WI38 (cell line): Measurements from ENCODE around the gene UBE2E2.

Experiments used
- H3K4me3 ChIP-seq: 2 replicates; pipeline ENCODE4 v1.5.1; 2011; ENCODE audit warnings: low read depth, mild to moderate bottlenecking, control low read depth, low read length
- TF ChIP-seq, protein P1 (sequence below): IDR thresholded peaks from 2 replicates; pipeline ENCODE4 v1.5.1; 2012; ENCODE audit warnings: low read depth, mild to moderate bottlenecking, control low read depth, low read length

Gene UBE2E2

DNA sequence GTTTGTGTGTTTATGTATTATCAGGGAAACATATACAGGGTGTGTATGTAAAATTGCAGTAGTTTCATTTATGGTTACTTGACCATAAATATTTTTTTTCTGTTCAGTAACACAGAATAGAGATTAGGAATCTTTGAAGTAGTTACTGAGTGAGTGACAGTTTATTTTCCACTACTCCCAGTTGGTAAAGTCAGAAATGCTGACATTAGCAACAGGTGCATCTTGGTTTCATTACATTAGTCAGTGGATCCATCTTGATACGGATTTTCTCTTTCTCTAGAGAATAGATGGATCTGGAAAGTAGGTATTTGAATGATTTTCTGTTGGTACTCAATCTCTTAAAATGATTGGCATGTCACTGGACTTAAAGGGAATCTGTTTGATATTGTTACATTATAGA is 6.0 kb downstream of the UBE2E2 start:
- TF ChIP-seq, protein P1, sequence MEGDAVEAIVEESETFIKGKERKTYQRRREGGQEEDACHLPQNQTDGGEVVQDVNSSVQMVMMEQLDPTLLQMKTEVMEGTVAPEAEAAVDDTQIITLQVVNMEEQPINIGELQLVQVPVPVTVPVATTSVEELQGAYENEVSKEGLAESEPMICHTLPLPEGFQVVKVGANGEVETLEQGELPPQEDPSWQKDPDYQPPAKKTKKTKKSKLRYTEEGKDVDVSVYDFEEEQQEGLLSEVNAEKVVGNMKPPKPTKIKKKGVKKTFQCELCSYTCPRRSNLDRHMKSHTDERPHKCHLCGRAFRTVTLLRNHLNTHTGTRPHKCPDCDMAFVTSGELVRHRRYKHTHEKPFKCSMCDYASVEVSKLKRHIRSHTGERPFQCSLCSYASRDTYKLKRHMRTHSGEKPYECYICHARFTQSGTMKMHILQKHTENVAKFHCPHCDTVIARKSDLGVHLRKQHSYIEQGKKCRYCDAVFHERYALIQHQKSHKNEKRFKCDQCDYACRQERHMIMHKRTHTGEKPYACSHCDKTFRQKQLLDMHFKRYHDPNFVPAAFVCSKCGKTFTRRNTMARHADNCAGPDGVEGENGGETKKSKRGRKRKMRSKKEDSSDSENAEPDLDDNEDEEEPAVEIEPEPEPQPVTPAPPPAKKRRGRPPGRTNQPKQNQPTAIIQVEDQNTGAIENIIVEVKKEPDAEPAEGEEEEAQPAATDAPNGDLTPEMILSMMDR, result no peak
- H3K4me3 ChIP-seq, result no peak overlapping the region

DNA sequence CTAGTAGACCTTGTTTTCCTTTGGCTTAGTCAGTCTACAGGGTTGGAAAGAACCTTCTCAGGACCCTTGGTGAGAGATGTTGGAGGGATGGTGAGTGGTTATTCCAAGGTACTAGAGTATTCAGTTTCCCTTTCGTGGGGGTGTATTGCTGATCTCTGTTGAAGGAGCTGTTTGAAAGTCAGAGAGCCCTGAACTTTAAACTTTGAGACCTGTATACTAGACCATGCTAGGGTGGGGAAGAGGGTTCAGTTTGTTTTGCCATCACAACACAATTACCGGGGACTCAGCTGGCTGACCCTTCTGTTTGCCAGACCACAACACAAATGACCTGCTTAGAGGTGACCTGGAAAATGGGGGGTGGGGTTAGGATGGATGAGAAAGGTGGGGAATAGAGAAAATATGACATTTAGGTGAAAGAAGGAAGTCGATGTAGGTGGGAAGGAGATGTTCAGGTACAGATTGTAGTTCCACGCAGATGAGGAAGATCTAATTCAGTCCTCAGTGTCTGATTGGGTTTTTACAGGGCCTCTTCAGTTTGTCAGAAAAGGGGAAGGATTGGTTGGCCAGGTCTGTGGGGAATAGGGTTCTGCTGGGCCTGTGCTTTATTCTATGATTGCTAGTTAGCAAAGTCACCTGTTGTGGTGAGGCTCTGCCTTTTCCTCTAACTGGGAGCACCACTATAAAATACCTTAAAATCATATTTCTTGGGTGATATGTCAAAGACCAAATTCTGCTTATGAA is 6.8 kb downstream of the UBE2E2 start:
- TF ChIP-seq, protein P1, result no peak
- no peak overlapping the region for H3K4me3 ChIP-seq

DNA sequence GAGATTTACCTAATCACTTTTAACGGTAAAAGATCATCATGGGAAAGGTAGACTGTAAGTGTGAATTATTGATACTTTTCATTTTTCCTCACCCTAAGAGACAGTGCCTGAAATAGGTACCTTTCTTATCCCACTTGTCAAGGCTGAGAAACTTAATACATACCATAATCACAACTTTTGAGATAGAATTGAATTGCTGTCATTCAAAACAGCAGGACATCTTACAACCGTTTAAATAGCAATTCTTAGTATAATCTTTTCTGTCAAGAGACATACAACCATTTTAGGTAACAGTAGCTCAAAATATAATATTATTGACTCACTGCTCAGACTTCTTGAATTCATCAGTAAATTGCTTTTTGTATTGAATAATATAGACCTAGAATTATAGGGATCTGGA is 10.7 kb downstream of the UBE2E2 start:
- no peak overlapping the region for H3K4me3 ChIP-seq
- TF ChIP-seq, protein P1, result no peak

DNA sequence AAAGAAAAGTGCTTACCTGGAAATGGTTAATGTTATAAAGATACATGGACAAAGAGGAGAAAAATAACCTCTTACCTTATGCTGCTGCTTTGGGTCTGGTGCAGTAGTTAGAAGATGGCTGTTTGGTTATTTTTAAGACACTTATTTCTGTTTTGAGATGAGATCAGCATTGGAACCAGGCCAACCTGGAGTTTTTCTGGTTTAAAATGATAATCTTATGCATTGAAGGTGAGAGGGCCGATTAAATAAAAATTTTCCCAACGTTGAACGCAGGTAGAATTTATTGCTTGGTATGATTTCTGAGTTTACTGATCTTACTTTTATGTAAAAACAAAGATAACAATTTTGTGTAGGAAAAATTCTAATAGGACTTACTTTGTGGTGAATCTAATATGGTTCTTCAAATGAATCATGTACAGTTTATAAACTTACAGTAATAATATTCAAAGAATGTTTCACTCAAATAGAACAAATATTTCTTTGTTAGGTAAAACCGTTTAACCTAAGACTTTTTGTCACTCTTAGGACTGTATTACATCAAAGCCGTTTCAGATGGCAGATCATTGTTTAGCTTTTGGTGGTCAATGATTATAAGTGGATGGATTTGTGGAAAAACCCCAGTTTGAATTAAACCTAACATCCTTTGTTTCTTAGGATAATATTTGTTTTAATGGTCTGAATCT is 14.9 kb downstream of the UBE2E2 start:
- no peak overlapping the region for H3K4me3 ChIP-seq
- TF ChIP-seq, protein P1, result no peak

DNA sequence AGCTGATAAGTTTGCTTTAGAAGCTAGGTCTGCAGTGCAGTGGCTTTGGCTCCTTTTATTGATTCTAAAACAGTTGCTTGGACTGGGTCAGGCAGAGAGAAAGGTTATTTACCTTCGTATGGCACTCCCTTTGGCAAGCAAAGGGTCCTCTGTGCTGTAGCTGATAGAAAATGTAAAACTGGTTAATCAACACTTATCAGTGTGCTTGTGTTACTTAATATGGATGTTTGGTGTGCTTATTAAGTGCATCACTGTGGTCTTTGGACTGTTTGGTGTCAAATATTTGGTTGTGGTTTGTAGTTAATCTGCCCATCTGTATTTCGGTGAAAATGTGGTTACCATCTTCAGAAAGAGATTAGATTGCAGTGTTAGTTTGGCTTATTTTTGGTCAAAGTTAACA is 16.0 kb downstream of the UBE2E2 start:
- TF ChIP-seq, protein P1, result no peak
- H3K4me3 ChIP-seq, result no peak overlapping the region

DNA sequence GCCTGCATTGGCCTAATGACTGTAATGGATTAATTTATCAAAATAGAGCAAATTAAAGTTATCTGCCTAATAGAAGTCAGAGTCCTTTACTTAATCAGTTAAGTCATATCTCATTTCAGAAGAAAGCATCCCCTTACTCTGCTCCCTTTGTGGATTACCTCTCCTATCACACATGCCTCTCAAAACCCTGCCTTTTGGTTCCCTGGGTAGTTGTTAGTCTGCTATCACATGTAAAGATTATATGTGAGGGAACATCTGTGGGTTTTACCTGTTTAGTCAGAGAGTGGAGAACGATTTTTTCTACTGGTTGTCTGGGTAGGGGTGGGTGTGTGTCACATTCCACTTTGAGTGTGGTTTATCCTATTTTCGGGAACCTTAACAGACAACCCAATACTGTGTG is 16.4 kb downstream of the UBE2E2 start:
- no peak overlapping the region for H3K4me3 ChIP-seq
- TF ChIP-seq, protein P1, result no peak

DNA sequence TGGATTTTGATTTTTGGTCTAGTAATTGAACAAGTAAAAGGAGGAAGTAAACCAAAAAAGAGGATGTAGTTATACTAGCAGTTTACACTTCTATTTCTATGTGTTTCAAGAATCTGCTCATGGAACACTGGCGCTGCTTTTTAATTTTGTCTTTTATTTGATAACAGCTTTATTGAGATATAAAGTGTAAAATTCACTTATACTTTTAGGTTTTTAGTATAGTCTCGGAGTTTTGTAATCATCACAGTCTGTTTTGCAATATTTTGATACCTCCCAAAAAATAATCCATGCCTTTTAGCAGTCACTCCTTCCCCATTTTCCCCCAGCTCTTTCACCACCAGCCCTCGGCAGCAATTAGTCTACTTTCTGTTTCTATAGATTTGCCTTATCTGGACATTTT is 18.0 kb downstream of the UBE2E2 start:
- no peak overlapping the region for H3K4me3 ChIP-seq
- TF ChIP-seq, protein P1, result no peak
